Lower leg skin (tissue), 3 donors: ENCODE data around the gene CRACR2B.

ENCODE experiments used
- POLR2A ChIP-seq, 2 donors: fragments of 450-650 bp; IDR thresholded peaks; one replicate each; pipeline ENCODE4 v1.6.1; 2016 to 2017; ENCODE audit warnings: antibody characterized with exemption in 2 of 2, mild to moderate bottlenecking in 1 of 2, moderate library complexity in 1 of 2
- TF ChIP-seq, protein P1 (sequence below), 3 donors: fragments of 450-650 bp; IDR thresholded peaks; one replicate each; pipeline ENCODE4 v1.5.1; 2016; ENCODE audit warnings: antibody characterized with exemption in 3 of 3, mild to moderate bottlenecking in 3 of 3, moderate library complexity in 2 of 3

DNA sequence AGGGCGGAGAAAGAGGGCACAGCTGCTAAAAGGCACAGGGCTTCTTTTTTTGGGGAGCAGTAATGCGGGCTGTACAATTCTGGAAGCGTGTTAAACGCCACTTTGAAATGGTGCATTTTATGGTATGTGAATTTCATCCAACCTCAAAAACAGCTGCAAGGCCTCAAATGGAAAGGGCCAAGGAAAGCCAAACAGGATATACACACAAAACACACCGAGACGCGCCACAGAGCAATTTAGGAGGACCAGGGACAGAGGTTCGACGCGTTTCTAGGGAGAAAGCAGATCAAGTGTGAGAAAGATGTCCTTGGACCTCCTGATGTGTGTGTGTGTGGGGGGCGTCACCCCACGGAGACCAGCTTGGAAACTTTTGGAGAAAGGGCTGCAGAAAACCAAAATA lies 46.0 kb downstream of the CRACR2B start:
- TF ChIP-seq, protein P1, sequence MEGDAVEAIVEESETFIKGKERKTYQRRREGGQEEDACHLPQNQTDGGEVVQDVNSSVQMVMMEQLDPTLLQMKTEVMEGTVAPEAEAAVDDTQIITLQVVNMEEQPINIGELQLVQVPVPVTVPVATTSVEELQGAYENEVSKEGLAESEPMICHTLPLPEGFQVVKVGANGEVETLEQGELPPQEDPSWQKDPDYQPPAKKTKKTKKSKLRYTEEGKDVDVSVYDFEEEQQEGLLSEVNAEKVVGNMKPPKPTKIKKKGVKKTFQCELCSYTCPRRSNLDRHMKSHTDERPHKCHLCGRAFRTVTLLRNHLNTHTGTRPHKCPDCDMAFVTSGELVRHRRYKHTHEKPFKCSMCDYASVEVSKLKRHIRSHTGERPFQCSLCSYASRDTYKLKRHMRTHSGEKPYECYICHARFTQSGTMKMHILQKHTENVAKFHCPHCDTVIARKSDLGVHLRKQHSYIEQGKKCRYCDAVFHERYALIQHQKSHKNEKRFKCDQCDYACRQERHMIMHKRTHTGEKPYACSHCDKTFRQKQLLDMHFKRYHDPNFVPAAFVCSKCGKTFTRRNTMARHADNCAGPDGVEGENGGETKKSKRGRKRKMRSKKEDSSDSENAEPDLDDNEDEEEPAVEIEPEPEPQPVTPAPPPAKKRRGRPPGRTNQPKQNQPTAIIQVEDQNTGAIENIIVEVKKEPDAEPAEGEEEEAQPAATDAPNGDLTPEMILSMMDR (IDR thresholded peaks at IDR 0.05), result no peak
- no peak for TF ChIP-seq POLR2A (IDR thresholded peaks at IDR 0.05)
